ENCODE results near the gene PFKFB2.

PFKFB2 gene

DNA sequence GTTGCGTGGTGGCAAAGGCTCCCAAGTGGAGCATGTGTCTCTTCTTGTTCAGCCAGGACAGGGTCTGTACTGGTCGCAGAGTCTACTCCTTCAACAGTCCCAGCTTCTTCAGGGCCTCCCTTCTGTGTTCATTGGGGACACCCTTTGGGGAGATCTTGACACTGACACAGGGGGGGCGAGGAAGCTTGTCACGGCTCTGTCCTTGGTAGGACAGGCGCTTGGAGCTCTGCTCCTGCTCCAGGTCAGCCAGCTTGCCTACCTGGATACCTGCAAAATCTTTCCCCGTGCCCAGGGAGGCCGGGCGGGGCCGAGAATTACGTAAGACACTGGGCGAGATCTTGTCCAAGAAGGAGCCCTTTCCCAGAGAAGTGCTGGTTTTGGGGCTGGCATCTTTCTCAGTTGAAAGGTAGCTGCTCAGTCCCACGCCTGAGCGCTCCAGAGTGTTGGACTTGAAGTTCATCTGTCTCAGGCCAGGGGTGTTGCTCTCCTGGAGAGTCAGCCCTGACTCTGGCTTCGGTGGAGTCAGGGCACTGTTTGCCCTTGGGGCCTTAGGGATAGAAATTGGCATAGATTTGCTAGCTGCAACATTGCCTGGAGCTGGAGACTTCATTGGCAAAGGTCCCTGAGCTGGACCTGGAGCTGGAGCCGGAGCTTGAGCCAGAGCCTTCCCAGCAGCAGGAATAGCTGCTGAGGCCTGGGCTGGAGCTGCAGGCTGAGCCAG lies 31.0 kb upstream of the PFKFB2 start:
- DNase-seq (ENCODE audit: low read depth in 2 of 2): no peak

DNA sequence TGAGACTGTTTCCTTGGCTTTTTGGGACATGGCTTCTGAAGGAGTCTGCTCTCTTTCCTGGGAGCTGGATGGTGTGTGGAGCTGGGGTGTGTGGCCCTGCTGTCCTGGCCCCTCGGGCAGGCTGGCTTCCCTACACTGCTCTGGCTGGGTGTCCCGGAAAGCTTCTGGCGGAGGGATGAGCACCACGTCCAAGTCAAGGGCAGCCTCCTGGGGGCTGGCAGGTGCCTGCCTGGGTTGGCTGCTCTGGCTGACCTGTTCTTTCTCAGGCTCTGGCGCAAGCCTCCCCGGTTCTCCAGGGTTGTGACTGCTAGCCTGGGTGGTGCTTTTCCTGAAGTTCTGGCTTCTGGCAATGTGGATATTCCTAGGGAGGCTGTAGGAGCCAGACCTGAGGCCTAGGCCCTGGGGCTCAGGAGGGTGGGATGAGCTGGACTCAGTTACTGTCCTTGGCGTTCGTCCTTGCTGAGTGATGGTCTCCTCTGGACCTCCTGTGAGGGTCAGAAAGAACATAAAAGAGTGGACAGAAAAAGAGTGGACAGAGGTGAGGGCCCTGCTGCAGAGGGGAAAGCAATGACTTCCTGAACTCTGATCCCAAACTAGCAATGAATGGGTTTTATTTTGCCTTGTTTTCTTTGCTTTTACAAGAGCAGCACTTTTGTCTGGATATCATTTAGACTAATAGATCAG lies 29.9 kb upstream of the PFKFB2 start:
- DNase-seq (ENCODE audit: low read depth in 2 of 2): no peak

DNA sequence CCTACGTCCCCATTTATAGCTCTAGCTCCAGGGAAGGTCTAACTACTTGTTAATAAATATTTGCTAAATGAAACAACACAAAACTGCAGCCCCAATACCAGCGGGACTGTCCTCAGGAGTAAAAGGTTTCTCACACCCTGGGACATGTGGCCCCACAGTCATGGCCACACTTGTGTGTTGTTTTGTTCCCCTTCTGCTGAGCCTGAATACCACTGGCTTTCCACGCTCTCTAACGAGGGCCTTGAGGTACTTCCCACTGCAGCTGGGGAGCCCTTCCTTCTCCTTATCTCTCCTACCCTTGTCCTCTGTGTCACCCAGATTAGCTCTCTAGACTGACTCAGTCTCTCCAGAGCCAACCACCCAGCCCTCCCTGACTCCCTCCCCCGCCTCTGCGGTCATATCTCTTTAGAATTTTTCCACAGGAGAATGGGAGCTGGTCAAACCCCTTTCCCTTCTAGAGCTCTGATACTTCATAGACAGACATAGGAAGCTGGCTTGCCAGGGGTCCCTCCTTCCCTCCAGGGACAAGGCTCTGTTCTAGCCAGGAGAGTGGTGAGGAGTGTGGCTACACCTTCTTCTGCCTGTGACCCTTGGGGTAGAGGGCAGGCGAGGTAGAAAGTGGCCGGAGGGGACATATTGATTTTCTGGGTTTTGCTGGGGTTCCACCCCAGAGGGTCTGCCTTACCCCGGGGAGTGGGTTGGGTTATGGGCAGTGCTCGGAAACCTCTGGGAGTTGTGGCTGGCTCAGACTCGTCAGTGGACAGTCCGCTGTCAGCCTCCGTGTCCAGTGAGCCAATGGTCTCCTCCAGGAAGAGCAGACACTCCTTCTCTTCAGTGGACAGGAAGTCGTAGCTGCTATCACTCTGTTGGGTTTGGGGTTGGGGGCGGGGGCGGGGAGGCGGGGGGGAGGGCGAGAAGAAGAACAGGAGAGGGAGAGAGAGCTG lies 28.6 kb upstream of the PFKFB2 start:
- DNase-seq (ENCODE audit: low read depth in 2 of 2): no peak

DNA sequence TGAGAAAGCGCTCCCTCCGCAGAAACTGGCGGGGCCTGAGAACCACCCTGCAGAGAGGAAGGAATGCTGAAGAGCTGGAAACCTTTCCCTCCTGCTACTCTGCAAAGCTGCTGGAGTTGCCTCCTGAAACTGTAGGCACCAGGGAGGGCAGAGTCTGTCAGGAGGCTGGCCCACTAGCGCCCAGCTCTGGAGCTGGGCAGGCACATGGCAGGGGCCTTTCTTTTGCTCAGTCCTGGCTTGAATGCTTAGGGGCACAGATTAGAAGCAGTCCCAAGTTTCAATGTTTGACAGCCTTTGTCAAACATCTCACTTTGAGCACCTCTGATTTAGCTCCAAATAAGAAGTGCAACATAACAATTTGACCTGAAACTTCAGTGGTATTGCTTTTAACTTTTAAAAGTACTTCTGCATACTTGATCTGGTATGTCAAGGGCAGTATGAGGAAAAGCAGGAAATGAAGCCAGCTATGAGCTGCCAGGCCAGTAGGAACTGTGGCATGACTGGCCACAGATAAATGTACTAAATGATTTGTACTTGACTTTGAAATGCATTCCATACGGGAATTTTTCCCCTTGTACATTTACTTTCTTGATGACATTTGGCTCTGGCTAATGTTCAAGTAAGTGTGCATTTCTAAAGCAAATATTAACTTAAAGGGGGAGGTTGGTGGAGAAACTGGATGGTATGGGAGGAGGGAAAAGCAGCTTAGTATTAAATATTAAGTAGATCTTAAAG lies 27.8 kb upstream of the PFKFB2 start:
- DNase-seq (ENCODE audit: low read depth in 2 of 2): no peak

DNA sequence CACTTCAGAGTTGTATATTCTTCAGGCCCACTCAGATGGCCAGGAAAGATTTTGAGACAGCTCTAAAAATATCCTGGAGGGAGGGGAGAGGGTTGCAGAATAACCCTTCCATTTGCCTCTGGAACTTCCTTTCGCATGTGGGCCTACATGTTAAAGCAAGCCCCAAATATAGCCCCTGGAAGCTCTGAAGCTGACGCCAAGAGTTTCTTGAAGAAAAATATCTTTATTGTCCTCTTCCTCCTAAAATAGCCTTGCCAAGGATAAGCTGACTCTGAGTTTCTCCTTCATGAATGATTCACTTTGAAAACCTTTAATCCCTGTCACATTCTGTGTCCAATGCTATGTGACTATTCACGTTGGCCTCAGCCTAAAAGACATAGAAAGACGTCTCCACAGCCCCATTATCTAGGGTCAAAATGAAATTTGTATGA lies 27.0 kb upstream of the PFKFB2 start:
- DNase-seq (ENCODE audit: low read depth in 2 of 2): no peak

DNA sequence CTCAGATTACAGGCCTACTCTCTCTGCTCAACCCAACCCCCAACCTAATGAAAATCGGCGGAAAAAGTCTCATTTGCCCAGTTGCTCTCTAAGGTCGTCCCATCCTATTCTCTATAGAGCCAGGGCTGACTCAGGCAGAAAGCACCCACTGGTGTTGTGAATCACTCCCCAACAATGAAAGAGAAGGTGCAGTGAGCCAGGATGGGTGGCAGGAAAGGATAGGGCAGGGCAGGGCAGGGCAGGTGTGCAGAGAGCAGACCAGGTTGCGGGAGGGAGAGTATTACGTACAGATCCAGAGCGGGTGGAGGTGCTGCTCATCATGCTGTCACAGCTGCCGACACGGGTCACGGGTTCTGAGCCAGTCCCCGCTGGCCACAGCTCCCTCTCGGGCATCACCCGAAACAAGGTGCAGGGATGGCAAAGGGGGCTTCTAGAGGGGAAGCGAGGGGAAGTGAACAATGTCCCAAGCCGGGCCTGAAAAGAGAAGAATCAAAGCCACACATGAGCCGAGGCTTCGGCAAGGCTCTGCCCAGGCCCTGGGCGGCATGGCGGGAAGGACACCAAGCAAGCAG lies 25.8 kb upstream of the PFKFB2 start:
- no peak for DNase-seq (ENCODE audit: low read depth in 2 of 2)

DNA sequence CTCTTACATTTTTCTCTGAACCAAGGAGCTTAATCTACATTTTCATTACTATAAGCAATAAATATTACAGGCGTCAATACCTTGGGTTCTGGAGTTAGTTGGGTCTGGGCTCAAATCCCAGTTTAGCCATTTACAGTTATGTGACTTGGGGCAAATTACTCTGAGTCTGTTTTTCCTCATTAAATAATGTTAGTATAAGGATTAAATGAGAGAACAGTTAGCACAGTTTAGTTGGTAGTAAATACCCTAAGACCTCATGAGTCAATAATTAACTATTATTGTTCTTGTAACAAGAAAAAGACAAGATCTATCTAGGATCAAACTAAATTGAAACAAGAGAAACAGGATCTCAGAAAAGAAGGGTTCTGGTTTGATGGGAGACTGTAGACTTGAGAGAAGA lies 25.2 kb upstream of the PFKFB2 start:
- DNase-seq (ENCODE audit: low read depth in 2 of 2): no peak

DNA sequence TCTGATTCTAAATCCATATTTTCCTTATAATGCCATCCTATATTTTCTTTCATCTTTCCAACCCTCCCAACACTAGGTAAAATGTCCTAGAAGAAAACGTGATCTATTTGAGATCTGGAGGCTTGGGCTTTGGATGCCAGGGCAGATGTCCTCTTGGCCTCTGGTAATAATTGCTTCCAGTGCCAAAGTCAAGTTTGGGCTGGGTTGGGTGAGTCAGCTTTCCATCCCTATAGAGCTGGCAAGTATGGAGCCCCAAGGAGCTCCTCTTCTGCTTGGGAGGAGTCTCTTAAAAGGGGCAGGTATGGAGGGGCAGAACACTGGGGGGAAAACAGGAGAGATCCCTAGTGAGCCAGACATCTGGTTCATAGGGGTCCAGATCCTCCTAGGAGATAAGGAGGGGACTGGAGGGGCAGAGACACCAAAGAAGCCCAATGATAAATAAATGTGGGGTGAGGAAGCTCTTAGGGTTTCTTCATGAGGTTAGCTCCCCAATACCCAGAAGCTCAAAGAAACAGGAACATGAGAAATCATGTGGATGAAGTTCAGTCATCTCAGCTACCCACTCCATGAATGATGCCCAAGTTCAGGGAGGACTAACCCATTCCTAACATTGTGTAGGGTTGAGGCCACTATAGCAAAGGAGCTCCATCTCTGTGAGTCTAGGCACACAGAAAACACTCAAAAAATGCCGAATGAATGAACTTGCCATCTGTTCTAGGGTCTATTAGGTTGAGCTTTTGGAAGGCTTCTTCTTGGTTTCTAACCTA lies 24.0 kb upstream of the PFKFB2 start:
- no peak for DNase-seq (ENCODE audit: low read depth in 2 of 2)

DNA sequence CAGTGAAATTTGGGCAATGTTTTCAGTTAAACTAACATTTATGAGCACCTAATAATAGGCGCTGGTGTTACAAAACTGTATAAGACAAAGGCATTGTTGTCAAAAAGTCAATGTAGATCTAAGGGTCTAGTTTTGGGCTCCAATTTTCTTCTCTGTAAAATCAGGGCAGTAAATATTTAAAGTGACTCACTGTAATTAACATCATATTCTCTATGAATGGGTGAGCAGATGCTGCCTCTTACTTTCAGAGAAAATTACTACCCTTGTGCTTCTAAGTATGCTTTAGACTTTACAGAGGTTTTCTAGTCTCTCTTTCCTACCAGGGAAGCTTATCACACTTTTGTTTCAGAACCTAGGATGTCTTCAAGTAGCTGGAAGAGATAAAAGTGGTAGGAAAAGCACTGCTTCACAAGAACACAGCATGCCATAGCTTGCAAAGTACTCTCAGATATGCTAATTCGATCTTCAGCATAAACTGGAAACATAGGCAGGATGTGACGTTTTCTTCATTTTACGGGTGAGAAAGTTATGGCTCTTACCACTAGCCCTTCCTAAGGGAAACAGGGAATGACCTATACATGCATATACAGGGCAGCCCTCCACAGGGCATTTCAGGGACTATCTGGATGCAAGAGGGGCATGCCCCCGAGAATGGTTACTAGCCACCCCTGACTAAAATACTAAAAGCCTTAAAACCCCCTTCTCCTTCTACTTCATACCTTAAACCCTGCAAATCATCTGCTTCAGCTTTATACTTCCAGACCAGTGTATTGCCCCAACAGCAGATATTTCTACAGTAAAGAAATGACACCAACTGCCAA lies 23.2 kb upstream of the PFKFB2 start:
- no peak for DNase-seq (ENCODE audit: low read depth in 2 of 2)

DNA sequence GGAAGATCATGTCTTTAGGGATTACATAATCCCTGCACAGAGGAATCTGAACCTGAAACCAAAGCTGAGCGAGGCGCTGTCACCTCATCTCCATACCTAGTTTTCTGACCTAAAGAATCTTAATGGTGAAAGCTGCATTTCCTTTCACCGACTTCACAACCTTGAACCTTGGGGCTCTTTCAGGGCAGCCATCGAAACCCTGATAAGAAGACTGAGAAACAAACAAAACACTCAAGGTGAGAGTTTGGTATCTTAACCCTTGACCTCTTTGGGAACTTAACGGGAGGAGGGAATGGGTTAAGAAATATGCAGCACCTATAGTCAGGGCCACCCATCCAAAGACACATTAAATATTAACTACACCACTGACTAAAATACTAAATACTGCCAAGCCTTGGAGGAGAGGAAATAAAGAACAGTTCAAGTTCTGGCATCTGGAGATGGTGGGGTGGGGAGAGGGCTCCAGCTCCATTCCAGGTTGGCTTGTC lies 22.5 kb upstream of the PFKFB2 start:
- no peak for DNase-seq (ENCODE audit: low read depth in 2 of 2)

DNA sequence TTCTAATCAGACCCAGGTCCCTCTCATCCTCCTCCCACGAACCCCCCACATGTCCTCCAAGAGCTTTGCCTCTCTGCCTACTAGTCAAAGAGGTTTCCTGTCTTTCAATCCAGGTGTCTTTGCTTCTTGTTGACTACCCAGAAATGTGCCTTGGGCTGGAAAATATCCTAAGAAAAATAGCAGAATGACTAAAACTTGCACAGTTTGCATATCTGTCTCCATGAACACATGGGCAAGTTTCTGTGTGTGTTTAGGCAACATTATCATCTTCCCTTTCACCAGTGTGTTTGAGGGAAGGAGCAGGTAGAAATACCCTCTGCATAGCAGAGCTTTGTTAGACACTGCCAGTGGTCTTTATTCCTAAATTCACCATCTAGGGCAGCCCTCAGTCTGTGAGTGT lies 22.1 kb upstream of the PFKFB2 start:
- no peak for DNase-seq (ENCODE audit: low read depth in 2 of 2)

DNA sequence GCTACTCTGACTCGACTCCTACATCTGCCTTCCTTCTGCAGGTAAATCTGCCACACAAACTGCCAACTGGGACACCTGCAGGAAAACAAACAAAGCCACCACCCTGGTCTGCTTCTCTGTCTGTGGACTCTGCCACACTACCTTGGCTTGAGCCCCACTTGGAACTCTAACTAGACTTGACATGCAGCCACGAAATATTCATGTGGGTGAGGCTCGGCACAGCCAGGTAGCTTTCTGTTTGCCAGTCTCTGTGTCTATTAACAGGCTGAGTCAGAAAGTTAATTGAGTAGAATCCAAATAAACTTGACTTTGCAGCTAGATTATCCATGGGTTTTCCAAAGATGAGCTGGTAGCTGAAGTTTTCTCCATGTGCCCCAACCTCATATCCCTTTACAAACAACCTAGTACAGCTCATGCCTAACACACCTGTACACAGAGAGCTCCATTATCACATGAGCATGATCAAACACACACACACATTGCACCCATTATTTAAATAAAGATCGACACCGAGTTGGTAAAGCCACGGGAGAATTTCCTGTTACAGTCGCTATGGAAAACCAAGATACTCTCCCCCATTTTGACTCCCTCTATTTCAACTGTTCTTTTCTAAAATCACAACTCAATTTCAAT lies 21.3 kb upstream of the PFKFB2 start:
- no peak for DNase-seq (ENCODE audit: low read depth in 2 of 2)

DNA sequence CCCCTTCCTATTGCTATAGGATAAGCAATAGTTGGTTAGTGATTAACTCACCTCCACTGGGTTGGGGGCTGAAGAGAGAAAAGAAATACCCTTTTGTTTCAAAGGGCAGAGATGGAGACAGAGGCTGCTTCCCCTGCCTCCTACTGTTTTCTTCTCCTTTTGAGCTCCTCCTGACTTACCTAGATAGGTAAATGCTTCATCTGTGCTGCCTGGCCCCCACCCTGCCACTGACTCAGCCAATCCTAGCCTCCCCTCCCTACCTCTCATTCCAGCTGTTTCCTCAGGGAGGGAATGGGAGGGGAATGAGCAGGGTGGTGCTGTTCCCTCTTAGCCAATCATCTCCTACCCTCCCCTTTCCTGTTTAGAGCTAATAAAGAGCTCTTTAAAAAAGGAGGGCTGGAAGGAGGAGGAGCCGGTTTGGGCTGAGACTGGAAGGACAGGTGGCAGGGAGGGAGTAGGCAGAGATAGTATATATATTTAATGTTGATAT lies 20.5 kb upstream of the PFKFB2 start, which contains the start of gene C1orf116:
Gene C1orf116 (minus strand): TSS at position 229 of the 490 bp plus-strand sequence. CDS start 5,158 bp downstream, outside the sequence.
- no peak for DNase-seq (ENCODE audit: low read depth in 2 of 2)

DNA sequence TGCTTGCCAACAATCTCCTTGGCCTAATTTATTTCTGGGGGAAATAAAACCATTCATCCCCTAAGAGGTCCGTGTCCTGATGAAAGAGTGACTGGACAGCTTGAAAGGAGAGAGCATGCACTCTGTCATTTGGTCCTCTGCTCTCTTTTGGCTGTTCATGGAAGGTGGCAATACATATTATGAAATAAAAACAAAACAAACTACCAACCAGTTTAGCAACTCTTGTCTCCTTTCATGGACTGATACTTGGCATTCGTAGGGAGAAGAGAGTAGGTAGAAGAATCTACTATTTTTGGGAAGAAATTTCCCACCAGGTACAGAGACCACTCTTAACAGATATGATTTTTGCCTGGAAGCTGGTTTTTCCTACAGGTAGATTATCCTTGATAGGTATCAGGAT lies 19.8 kb upstream of the PFKFB2 start:
- DNase-seq (ENCODE audit: low read depth in 2 of 2): no peak

DNA sequence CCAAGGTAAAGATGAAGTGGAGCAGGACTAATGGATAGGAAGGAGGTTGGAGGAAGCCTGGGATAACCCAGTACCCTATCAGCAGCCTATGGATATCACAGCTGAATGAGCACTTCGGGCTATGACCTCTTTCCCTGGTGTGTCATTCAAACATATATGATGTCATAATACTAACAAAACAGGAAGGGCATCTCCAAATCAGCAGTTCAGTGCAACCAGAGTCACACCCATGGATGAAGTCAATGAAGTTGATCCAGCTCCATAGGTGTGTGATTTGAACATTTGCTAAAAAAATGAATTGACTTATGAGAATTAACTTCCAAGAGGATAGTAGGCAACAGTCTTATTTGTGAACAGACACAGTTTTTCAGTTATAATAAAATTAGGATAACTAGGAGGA lies 18.9 kb upstream of the PFKFB2 start:
- DNase-seq (ENCODE audit: low read depth in 2 of 2): no peak

DNA sequence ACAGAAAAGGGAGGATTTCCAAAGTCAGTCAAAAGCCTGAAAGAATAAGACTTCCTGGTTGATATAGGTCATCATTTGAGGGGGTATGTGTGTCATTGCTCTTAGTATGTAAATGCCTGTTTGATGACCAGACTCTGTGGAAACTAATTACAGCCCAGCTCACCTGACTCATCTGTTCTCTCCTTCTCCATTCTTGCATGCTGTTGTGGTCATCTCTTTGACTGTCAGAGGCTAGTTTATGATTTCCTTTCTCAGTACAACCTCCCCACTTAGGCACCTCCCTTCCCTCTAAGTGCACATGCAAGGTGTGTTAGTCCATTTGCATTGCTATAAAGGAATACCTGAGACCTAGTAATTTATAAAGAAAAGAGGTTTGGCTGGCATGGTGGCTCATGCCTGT lies 18.1 kb upstream of the PFKFB2 start:
- no peak for DNase-seq (ENCODE audit: low read depth in 2 of 2)

DNA sequence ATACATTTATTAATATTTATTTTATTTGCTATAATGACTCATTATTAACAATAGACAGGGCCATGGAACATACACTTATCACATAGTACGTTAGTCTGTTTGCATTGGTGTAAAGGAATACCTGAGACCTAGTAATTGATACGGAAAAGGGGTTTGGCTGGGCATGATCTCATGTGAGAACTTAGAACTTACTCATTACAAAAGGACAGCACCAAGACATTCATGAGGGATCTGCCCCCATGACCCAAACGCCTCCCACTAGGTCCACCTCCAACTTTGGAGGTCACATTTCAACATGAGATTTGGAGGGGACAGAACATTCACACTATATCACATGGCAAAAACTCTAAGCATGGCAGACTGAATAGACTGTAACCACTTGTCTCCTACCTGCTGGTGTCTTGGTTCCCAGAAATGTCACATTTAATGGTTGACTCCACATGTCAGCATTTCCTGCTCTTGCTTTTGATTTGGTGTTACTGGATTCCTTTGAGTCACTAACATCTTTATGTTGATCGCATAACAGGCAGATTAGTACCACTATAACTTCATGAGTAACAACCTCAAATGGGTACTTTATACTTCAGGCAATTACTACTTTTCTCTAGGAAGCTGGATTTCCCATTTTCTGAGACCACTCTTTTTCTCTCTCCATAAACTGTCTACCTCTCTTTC lies 17.1 kb upstream of the PFKFB2 start:
- DNase-seq (ENCODE audit: low read depth in 2 of 2): no peak

DNA sequence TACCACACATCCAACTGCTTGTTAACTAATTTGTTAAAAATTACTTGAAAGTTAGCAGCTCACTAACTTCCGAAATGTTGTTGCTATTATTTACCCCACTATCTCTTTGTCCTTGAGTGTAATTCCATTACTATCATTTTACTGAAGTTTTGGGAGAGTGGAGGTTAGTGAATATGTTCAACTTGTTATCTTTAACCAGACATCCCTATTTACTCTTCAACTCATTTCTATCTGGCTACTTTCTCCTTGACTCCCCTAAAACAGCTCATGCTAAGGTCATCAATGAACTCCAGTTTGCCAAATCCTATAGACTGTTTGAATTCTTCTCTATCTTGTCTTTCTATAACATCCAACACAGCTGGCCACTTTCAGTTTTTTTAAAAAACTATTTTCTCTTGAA lies 16.2 kb upstream of the PFKFB2 start:
- no peak for DNase-seq (ENCODE audit: low read depth in 2 of 2)

Data from stimulated activated CD8-positive, alpha-beta memory T cell treated with anti-CD3 and anti-CD28 coated beads, Interleukin-7, amount 100 ng/mL, for 1 hour (primary cell).